Spleen (tissue), 7 donors: ENCODE data around the gene TIMD4.

Experiments
- CTCF ChIP-seq, 11 experiments: fragments of 200-600 bp in 7 of 11; fragments of 450-650 bp in 4 of 11; sonication (generic) in 4 of 11; IDR thresholded peaks in 8 of 11; conservative IDR thresholded peaks in 3 of 11; 1 replicate in 7 of 11; 2 replicates in 4 of 11; pipeline versions ENCODE4 v1.4.0 to v1.8.0; 2016 to 2021; ENCODE audit warnings: antibody characterized with exemption in 11 of 11, inconsistent platforms in 4 of 11, mild to moderate bottlenecking in 1 of 11
- POLR2A ChIP-seq, 3 donors: fragments of 450-650 bp; IDR thresholded peaks; one replicate each; pipeline ENCODE4 v1.5.1; 2017; ENCODE audit warnings: antibody characterized with exemption in 3 of 3, mild to moderate bottlenecking in 1 of 3
- POLR2AphosphoS5 ChIP-seq, 3 donors: sonication (generic); formaldehyde crosslinking; IDR thresholded peaks; one replicate each; pipeline ENCODE4 v1.5.1; 2017; ENCODE audit warnings: antibody characterized with exemption in 3 of 3
- donor health status: DM: no; HTN: no; CAD: no; lungs with moderate emphysema.
- donor health status: DM: no; HTN: no; CAD: no.
- donor health status: DM: no; HTN: no; CAD: no.

GRCh38 chr5:156922207-156922792, 40.7 kb downstream of the TIMD4 start:
- no peak for TF ChIP-seq CTCF (IDR thresholded peaks at IDR 0.05 in 8 of 11, conservative IDR thresholded peaks at IDR 0.05 in 3 of 11)
- TF ChIP-seq POLR2A (IDR thresholded peaks at IDR 0.05), result no peak
- TF ChIP-seq POLR2AphosphoS5 (IDR thresholded peaks at IDR 0.05), result no peak
